ENCODE data around the gene PDK3.

The PDK3 gene

GRCh38 chrX:24553011-24553410 is 87.9 kb downstream of the PDK3 start:
- Mint-ChIP-seq H3K9me3 (peaks cover 4% of the 10 kb centered on the region), H3K4me3 (no peak overlapping the region)
- TF ChIP-seq, protein P1, sequence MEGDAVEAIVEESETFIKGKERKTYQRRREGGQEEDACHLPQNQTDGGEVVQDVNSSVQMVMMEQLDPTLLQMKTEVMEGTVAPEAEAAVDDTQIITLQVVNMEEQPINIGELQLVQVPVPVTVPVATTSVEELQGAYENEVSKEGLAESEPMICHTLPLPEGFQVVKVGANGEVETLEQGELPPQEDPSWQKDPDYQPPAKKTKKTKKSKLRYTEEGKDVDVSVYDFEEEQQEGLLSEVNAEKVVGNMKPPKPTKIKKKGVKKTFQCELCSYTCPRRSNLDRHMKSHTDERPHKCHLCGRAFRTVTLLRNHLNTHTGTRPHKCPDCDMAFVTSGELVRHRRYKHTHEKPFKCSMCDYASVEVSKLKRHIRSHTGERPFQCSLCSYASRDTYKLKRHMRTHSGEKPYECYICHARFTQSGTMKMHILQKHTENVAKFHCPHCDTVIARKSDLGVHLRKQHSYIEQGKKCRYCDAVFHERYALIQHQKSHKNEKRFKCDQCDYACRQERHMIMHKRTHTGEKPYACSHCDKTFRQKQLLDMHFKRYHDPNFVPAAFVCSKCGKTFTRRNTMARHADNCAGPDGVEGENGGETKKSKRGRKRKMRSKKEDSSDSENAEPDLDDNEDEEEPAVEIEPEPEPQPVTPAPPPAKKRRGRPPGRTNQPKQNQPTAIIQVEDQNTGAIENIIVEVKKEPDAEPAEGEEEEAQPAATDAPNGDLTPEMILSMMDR (IDR thresholded peaks at IDR 0.05; ENCODE audit: unreplicated experiment in 3 of 3): no peak

GRCh38 chrX:24561121-24561520 is 96.0 kb downstream of the PDK3 start:
- no peaks in the 10 kb centered on the region for H3K27me3 Mint-ChIP-seq (ENCODE audit: low read depth)
- no peaks in the 10 kb centered on the region for H3K9me3 Mint-ChIP-seq
- H3K36me3 Mint-ChIP-seq (ENCODE audit: low read depth): peaks cover 14% of the 10 kb centered on the region
- H3K4me3 Mint-ChIP-seq: no peak overlapping the region
- H3K4me1 Mint-ChIP-seq: peaks cover 6% of the 10 kb centered on the region
- no peak overlapping the region for H3K27ac Mint-ChIP-seq
- TF ChIP-seq, protein P1 (IDR thresholded peaks at IDR 0.05; ENCODE audit: unreplicated experiment in 3 of 3): no peak

More at GRCh38 chrX:24553011-24553410, 87.9 kb downstream of the PDK3 start:
- peaks cover 4% of the 10 kb centered on the region for H3K4me1 Mint-ChIP-seq
- H3K27me3 Mint-ChIP-seq (ENCODE audit: low read depth): no peaks in the 10 kb centered on the region
- H3K27ac Mint-ChIP-seq: peak overlapping the region in 1 of 3 experiments; percentile 36
- no peaks in the 10 kb centered on the region for H3K36me3 Mint-ChIP-seq (ENCODE audit: low read depth)

GRCh38 chrX:24563291-24564010 is 98.4 kb downstream of the PDK3 start:
- TF ChIP-seq, protein P1 (IDR thresholded peaks at IDR 0.05; ENCODE audit: unreplicated experiment in 3 of 3): no peak
- Mint-ChIP-seq H3K27me3 (ENCODE audit: low read depth) (no peaks in the 10 kb centered on the region), H3K27ac (peak overlapping the region in 1 of 3 experiments; percentile 43), H3K4me3 (no peak overlapping the region), H3K36me3 (ENCODE audit: low read depth) (peaks cover 14% of the 10 kb centered on the region), H3K4me1 (peaks cover 13% of the 10 kb centered on the region), H3K9me3 (no peaks in the 10 kb centered on the region)

DNA sequence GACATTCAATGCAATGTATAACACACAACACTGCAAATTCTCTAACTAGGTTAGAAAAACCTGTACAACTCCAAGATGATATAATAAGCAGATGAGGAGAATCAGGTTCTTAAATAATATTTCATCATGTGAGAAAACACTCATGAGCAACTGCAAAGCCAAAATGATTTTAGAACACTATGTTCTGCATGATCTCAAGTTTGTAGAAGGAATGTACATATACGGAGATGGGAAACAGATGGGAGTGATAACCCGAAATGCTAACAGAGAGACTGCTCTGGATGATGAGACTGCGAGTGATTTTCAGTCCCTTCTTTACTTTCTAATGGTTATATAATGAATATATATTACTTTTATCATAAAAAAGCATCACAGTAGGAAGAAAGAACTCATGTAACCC is 101.2 kb downstream of the PDK3 start:
- H3K27me3 Mint-ChIP-seq (ENCODE audit: low read depth): no peaks in the 10 kb centered on the region
- peaks cover 13% of the 10 kb centered on the region for H3K4me1 Mint-ChIP-seq
- H3K4me3 Mint-ChIP-seq: no peak overlapping the region
- no peak overlapping the region for H3K27ac Mint-ChIP-seq
- TF ChIP-seq, protein P1 (IDR thresholded peaks at IDR 0.05; ENCODE audit: unreplicated experiment in 3 of 3): no peak
- peaks cover 18% of the 10 kb centered on the region for H3K36me3 Mint-ChIP-seq (ENCODE audit: low read depth)
- no peaks in the 10 kb centered on the region for H3K9me3 Mint-ChIP-seq

DNA sequence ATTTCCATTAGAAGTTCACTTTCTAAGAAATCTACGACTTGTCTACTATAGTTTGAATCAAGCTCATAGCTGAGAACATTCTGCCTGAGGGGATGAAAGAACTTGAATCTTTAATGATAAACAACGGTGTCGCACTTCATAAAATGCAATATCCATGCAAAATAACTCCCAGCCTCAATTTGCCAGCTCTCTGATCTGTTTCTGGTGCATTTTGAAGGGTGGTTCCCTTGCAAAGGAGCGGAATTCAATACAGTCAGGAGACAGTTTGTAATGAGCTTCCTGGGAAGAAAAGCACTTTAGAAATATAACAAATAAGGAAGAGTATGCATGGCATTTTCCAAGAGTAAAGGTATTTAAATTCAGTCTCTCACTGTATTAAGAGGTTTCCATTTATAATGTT is 102.1 kb downstream of the PDK3 start:
- Mint-ChIP-seq H3K9me3 (no peaks in the 10 kb centered on the region), H3K4me3 (no peak overlapping the region)

More for the DNA sequence above, 102.1 kb downstream of the PDK3 start:
- TF ChIP-seq, protein P1 (IDR thresholded peaks at IDR 0.05; ENCODE audit: unreplicated experiment in 3 of 3): no peak
- Mint-ChIP-seq H3K4me1 (peaks cover 13% of the 10 kb centered on the region), H3K27me3 (ENCODE audit: low read depth) (no peaks in the 10 kb centered on the region), H3K27ac (peak overlapping the region in 2 of 3 experiments; percentile 6 to 22), H3K36me3 (ENCODE audit: low read depth) (peaks cover 24% of the 10 kb centered on the region)

All from nephron (organoid).